HG02938 (cell line): ENCODE measurements around the gene IGF1R.

ENCODE experiments used
- ATAC-seq: cut with Tn5 transposase; IDR thresholded peaks from one replicate; pipeline ENCODE4 v1.9.1; 2021; ENCODE audit warnings: mild to moderate bottlenecking, moderate library complexity; ENCODE audit not compliant: unreplicated experiment

Gene IGF1R

GRCh38 chr15:98772895-98773294 lies 124.6 kb downstream of the IGF1R start:
- no peak for ATAC-seq

DNA sequence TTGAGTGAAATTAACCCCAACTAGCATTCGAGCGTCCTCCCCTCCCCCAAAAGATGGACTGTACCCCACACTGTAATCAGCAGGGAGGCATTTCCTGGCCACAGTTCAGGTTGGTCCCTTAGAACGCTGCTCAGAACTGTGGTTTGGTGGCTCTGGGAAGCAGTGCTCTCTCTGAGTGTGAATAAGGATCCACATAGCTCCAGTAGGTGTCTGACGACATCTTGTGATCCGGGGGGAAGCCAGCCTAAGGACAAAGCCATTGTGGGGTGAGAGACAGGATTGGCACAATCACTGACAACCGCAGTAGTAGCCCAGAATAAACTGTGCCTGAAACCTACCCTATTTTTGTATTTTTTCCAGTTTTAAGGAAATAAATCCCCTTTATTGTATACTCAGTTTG lies 125.3 kb downstream of the IGF1R start:
- ATAC-seq = no peak

- no peak for ATAC-seq
Observed at GRCh38 chr15:98774756-98775497, 126.6 kb downstream of the IGF1R start.

- ATAC-seq = no peak
Observed at GRCh38 chr15:98775498-98776230, 127.3 kb downstream of the IGF1R start.

DNA sequence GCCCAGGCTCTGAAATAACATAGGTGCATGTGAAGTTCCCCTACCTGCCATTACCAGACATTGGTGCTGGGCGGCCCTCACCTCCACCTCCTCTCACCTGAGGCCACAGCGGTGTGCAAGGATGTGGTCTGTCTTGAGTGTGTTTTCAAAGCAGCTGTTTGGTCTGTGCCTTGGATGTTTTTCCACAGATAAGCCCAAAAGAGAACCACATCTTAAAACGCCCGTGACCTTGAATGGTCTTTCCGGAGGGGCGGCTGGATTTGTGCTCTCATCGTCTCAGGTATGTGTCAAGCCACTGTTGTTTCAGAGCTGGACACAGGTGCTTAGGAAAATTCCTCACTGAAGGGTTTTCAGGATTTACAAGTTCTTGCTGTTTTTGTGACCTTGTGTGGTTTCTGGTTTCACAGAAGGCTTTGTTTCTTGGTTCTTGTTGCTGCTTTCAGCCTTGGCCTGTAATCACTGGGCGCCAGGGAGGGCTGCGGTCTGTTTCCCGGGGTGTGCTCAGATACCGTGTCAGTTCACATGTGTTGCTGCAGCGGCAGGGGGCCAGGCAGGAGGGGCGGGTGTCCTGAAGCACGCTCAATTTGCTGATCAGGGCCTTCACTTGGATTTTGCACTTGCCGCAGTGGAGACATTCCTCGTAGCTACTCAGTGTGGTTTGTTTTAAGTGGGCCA lies 128.4 kb downstream of the IGF1R start:
- ATAC-seq = peak; percentile 71

- no peak for ATAC-seq
Observed at GRCh38 chr15:98777426-98777825, 129.1 kb downstream of the IGF1R start.

DNA sequence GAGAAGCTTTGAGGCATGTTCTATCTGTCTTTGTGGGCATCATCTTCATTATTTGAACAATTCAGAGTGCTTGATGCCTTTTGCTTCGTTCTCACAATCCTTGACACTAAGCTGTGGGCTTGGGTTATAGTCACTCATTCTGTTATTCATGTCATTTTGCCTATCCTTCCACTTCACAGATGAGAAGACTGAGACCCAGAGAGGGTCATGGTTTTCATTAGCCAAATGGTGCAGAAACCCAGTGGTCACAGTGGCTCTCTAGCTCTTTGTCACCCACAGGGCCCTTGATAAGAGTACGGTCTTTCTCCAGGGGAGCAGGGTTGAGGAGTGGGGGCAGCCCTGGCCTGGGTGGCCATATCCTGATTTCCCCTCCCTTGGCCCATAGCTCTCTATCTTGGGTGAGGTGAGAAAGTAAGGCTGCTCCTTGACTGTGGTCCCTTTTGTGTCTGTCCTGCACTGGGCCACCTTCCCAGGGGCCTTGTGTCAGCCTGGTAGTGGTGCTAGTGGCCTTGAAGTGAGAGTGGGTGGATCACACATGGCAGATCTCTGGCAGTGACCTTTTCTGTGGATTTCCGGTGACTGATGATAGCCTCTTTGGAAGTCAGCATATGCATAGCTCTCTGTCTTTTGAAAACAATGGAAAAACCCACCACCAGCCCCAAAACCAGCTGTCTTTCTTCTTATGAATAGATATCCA lies 130.1 kb downstream of the IGF1R start:
- ATAC-seq = no peak

DNA sequence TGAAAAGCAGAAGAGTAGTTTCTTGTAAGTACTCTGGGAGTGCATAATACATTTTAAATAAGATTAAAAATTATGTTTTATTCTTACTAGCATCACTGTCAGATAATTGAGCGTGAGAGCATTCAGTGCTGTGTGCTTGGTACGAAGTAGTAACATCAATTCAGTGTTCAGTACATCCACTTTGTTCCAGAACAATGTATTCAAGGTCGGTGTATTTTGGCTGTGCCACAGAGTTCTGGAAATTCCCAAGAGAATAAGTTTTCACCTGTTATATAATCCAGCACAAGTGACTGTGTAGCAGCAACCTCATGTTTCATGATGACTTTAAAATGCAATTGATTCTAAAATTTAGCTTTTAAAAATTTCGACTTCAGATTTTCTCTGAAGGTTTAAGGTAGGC lies 130.6 kb downstream of the IGF1R start:
- no peak for ATAC-seq

GRCh38 chr15:98779463-98780071 lies 131.2 kb downstream of the IGF1R start:
- ATAC-seq = peak; percentile 65

GRCh38 chr15:98781838-98782237 lies 133.5 kb downstream of the IGF1R start:
- ATAC-seq = no peak

- ATAC-seq = no peak
Observed at GRCh38 chr15:98782801-98783200, 134.5 kb downstream of the IGF1R start.

DNA sequence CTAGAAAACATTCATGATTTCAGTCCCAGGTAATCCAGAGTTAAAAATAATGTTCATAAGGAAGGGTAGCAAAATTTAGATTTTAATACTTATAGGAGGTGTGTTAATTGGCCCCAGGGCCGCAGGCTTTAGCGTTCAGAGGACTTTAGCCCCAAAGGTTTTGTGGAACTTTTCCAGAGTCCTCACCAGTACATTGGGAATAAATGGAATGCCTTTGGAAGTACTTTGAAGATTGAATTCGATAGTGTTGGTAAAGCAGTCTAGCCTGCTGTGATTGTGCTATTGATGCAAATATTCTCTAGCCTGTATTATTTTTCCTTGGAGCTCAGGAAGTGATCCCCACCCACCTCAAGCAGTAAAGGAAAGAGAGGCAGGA lies 137.1 kb downstream of the IGF1R start:
- ATAC-seq = no peak

DNA sequence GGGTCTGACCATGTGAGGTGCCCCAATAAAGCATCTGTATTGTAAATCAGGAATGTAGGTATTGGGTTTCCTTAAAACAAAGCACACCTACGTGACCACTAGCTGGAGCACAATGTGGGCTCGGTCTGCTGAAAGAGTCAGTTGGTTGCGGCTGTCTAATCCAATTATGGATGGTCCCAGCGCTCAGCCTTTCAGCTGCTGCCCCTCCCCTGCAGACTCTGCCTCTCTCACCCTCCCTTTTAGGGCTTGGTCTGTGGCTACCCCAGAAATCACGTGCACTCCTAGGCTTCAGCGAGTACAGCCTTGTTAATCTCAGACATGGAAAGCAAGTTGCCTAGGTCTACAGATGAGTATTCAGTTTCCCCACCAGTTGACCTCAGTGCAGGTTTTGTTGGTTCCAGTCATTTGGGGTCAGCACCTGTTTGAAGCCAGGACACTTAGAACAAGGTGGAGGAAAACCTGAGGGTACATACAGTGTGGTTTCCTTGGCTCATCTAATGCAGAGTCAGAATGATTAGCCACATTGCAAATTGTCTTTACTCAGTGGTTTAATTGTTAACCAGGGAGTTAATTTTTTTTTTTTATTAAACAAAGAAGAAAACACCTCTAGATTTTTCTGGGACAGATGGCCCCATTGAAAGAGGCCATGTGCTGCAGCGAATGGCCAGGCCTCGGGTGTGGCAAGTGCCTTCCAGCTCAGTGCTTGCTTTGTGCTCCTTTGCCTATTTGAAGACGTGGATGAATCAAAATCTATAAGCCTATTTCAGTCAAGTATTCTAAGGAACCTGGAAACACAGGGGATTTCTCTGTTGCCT lies 137.7 kb downstream of the IGF1R start:
- peak; percentile 88 for ATAC-seq

DNA sequence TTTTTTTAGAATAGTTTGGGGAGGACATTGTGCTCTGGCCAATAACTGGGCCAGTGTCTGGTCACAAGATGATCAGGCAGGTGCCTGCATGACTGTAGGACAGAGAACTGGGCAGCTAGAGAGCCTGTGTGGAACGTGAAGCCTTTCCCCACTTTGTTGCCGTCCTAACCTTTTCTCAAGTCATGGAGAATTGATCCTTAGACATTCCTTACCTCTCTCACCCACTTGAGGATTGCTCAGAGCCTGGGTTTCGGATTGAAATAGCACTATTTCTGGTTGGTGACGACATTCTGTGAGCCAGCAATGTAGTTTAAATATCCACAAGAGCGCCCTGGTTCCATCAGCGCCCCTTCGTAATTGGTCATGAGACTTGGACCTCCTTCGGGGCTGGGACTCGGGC lies 138.4 kb downstream of the IGF1R start:
- peak; percentile 25 for ATAC-seq

DNA sequence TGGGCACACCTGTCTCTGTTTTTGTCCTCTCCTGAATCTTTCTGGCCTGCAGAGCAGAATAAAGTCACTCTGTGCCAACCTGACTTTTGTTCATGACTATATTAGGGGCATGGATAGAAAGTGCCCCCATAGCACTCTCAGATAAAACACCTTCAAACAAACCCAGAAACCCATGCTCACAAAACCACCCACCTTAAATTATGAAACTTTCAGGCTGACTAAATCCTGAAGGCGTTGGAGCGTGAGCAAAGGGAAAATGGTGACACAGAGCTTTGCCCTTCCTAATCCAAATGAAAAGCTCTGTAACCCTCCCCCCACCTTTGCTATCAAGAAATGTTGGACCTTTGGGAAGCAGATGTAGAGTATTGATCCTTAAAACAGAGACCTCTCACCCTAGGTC lies 138.9 kb downstream of the IGF1R start:
- no peak for ATAC-seq

DNA sequence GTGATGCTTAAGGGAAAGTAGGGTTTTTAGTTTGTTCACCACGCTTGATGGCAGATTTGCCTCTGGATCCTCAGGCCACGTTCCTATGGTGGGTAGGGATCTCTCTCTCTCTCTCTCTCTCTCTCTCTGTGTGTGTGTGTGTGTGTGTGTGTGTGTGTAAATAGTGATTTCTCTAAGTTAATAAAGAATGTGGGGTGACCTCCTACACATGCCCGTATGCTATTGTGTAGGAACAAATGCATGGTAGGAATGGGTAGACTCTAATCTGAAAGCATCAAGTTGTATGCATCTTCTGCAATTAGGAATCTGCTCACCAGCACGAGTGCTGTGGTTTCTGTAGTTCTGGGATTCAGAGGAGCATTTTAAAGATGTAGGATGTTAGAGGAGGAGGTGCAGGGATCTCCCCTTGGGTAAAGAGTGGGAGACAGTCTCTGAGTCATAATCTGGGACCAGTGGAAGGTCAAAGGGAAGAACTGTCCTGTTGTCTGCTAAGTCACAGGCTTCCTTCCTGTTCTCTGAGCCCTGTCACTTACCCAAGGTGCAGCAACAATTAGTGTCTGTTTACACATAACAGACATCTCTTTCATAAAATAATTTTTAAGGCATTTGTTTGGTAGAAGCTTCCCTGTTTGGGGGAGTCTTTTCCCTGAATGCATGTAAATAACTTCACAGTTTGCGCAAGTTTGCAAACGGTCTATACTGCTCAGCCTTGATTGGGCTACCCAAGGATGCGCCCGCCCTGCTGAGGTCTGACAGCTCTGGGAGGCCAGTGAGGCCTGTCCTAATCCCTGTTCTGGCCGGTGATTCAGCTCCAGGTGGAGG lies 139.8 kb downstream of the IGF1R start:
- ATAC-seq = no peak

GRCh38 chr15:98789020-98789419 lies 140.7 kb downstream of the IGF1R start:
- ATAC-seq = no peak

DNA sequence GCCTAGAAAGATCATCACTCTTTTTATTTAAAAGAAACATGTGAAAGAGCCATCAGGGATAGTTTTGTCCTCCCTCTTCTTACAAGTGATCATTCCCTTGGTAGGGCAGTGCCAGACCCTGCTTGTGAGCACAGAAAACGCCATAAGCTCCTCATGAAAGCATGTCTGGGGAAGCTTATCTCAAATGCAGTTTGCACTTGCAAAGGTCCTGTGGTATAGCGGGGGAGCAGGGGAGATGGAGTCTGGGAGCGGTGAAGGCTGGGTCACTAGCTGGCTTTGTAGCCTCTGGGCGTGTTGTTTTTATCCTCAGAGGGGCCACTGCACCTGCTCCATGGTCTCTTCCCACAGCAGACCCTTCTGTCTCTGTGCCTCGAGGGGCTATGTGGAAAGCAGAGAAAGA lies 141.9 kb downstream of the IGF1R start:
- ATAC-seq = no peak

DNA sequence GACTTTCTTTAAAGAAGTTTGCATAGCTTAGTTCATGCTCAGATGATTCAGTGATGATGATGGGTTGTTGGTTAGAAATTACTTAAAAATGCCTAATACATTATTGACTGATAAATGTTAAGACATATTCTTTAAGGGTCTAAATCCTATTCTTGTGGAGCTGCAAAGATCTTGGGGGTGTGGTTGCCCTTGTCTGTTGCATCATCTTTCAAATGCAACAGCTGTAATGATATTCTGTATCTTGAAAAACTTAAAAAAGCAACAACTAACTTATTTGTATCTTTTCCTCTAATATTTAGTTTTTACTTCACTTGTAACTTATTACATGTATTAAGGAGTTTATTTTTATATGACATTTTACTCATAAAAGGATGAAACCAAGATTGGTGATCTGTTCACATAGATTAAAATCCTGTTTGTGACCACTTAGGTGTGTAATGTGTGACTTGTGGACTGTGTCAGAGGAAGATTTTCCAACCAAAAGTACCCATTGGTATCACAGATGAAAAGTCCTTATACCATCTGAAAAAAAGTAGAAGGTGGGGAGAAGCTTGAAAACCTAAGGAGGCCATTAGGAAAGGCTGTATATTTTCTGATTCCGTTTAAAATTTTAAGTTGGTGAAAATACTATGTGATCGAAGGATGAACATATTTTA lies 142.8 kb downstream of the IGF1R start:
- ATAC-seq = no peak
